Body of pancreas (tissue), 4 donors: Measurements from ENCODE around the gene PITPNC1. TPM values are rescaled to one million over a fixed set of nuclear protein-coding genes. Genes with fewer than 3 reads are reported as not detected.
"Not testable (repeated sequence)": the region's sequence is repeated elsewhere in the genome, so short reads cannot be mapped to it uniquely, and the experiment has no call there.

Source experiments
- ATAC-seq: fragments of 150-250 bp; one replicate; pipeline ENCODE4 v1.9.1; 2016
- DNase-seq, 4 donors: peaks; one replicate each; pipeline ENCODE4 v3.0.0-alpha.2; 2019
- H3K27ac ChIP-seq, 4 donors: fragments of 200-600 bp; sonication (generic); 1 replicate in 3 of 4; 2 replicates in 1 of 4; pipeline versions ENCODE4 v1.5.1 to v1.6.1; 2016 to 2019; ENCODE audit warnings: mild to moderate bottlenecking in 1 of 4, mixed read lengths in 1 of 4, moderate library complexity in 1 of 4
- H3K27me3 ChIP-seq, 2 donors: fragments of 200-600 bp; sonication (generic); one replicate each; pipeline ENCODE4 v1.6.0; 2016; ENCODE audit warnings: mild to moderate bottlenecking in 1 of 2
- H3K36me3 ChIP-seq, 2 donors: fragments of 200-600 bp; sonication (generic); replicated peaks in 1 of 2; 2 replicates each; pipeline ENCODE4 v1.5.1; 2016; ENCODE audit warnings: low read depth in 2 of 2; ENCODE audit not compliant: insufficient read depth in 1 of 2
- H3K4me1 ChIP-seq: fragments of 200-600 bp; sonication (generic); one replicate; pipeline ENCODE4 v1.6.0; 2016
- H3K4me3 ChIP-seq, 2 donors: fragments of 200-600 bp; sonication (generic); 1 replicate in 1 of 2; 2 replicates in 1 of 2; pipeline ENCODE4 v1.5.1; 2016 to 2019
- H3K9me3 ChIP-seq, 3 donors: fragments of 200-600 bp; sonication (generic); 1 replicate in 2 of 3; 2 replicates in 1 of 3; pipeline ENCODE4 v1.5.1; 2016
- POLR2A ChIP-seq, 3 donors: fragments of 450-650 bp; IDR thresholded peaks; one replicate each; pipeline ENCODE4 v1.6.1; 2016; ENCODE audit warnings: antibody characterized with exemption in 3 of 3, mild to moderate bottlenecking in 2 of 3
- WGBS, 2 donors: methylation state at CpG; one replicate each; pipeline ENCODE4 v1.1.5; 2017; 5-methylcytosine and 5-hydroxymethylcytosine counted together
- intact Hi-C: fragments of 100-400 bp; cut with DNase I; formaldehyde crosslinking; loops from one replicate; pipeline ENCODE4 v1.15.1; 2023
- total RNA-seq, 2 donors: library from RNA; depleted of rRNA; stranded (reverse); fragments of >200 nt; gene quantifications; one replicate each; pipeline ENCODE4 v1.1.0, GENCODE V29; 2016
- TF ChIP-seq, protein P1 (sequence below), 7 experiments: fragments of 450-650 bp in 4 of 7; fragments of 200-600 bp in 3 of 7; sonication (generic) in 3 of 7; IDR thresholded peaks; one replicate each; pipeline ENCODE4 v1.5.1; 2016 to 2019; ENCODE audit warnings: antibody characterized with exemption in 7 of 7

PITPNC1 gene
- total RNA-seq, 2 donors from 2014 or later = 11.9 to 17.5 TPM

DNA sequence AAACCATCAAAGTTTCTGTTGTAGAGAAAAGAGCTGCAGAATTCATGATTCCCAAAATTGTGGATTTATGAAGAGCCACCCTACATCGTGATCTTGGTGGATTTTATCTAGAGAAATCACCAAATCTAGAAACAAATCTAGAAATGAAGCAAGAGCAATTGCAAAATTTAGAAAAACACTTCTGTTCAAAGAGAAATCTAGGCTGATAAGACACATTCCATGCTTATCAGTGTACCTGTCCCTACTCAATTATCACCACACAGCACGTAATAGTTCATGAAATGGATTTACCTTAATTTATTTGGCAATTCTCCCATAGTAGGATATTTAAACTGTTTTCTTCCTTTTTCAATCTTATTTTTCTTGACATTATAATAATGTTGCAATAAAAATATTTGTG lies 246.7 kb downstream of the PITPNC1 start:
- intact Hi-C loops = no loop called here
- Histone ChIP-seq H3K36me3 (no peaks in the 10 kb centered on the region), H3K4me1 (peaks cover 8% of the 10 kb centered on the region), H3K9me3 (no peaks in the 10 kb centered on the region), H3K27me3 (no peaks in the 10 kb centered on the region), H3K4me3 (no peak overlapping the region), H3K27ac (peak overlapping the region in 1 of 4 donors; percentile 58)
- DNase-seq (no peak), ATAC-seq (no peak)
- 24 to 49% methylated on average over 2 of the region's 2 CpGs for WGBS, 2 donors
- TF ChIP-seq, protein P1, sequence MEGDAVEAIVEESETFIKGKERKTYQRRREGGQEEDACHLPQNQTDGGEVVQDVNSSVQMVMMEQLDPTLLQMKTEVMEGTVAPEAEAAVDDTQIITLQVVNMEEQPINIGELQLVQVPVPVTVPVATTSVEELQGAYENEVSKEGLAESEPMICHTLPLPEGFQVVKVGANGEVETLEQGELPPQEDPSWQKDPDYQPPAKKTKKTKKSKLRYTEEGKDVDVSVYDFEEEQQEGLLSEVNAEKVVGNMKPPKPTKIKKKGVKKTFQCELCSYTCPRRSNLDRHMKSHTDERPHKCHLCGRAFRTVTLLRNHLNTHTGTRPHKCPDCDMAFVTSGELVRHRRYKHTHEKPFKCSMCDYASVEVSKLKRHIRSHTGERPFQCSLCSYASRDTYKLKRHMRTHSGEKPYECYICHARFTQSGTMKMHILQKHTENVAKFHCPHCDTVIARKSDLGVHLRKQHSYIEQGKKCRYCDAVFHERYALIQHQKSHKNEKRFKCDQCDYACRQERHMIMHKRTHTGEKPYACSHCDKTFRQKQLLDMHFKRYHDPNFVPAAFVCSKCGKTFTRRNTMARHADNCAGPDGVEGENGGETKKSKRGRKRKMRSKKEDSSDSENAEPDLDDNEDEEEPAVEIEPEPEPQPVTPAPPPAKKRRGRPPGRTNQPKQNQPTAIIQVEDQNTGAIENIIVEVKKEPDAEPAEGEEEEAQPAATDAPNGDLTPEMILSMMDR (IDR thresholded peaks at IDR 0.05) = no peak
- TF ChIP-seq POLR2A (IDR thresholded peaks at IDR 0.05) = no peak

DNA sequence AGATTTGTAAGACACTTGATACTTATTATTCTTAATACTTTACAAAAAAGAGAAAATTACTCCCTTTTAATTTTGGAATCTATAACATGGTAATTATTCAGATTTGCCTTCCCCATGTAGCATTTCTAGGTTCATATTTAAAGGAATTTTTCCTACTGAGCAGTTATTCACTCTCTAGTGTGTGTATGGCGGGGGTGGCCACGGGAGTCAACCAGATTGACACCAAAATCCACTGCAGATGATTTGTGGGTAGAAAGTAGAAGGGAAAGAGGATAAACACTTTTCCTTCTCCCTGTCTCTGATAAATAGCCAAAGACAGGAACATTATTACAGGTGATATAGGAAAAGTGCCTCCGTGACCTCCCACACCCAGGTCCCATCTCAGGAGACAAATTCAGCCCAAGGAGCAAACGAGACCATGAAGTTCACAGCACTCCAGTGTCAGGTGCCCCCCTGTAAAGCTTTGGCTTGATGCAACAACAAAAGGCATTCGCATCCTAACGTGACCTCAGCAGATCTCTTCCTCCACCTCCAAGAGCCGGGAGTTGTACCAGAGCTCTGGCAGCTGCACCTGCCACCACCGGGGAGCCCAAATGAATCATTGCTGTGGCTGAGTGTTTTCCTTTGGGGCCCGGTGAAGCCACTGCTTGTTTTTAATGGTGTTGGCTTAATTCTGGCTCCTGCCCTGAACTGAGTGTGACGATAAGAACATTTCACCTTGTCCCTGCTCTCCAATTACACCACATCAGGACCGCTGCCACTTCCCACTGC lies 248.0 kb downstream of the PITPNC1 start:
- ATAC-seq (no peak), DNase-seq (peak in 2 of 4 donors; percentile 22 to 23)
- 76 to 98% methylated on average over 6 to 11 of the region's 11 CpGs for WGBS, 2 donors
- Histone ChIP-seq H3K27me3 (no peaks in the 10 kb centered on the region), H3K4me1 (peaks cover 14% of the 10 kb centered on the region), H3K4me3 (no peak overlapping the region), H3K9me3 (no peaks in the 10 kb centered on the region), H3K36me3 (no peaks in the 10 kb centered on the region), H3K27ac (peak overlapping the region in 2 of 4 donors; percentile 15 to 58)
- TF ChIP-seq, protein P1 (IDR thresholded peaks at IDR 0.05) = no peak
- no peak for TF ChIP-seq POLR2A (IDR thresholded peaks at IDR 0.05)
- intact Hi-C loops = no loop called here

DNA sequence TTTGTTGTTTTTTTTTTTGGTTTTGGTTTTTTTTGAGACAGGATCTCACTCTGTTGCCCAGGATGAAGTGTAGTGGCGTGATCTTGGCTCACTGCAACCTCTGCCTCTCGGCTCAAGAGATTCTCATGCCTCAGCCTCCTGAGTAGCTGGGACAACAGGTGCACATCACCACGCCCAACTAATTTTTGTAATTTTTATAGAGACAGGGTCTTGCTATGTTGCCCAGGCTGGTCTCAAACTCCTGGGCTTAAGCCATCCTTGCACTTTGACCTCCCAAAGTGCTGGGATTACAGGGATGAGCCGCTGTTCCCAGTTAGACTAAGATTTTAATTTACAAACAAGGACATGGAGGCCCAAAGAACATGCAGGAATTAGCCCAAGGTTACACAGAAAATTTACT lies 248.9 kb downstream of the PITPNC1 start:
- intact Hi-C loops = no loop called here
- ATAC-seq (no peak), DNase-seq (no peak)
- Histone ChIP-seq H3K27ac (no peak overlapping the region), H3K4me3 (no peak overlapping the region), H3K4me1 (peaks cover 14% of the 10 kb centered on the region), H3K36me3 (no peaks in the 10 kb centered on the region), H3K27me3 (no peaks in the 10 kb centered on the region), H3K9me3 (no peaks in the 10 kb centered on the region)
- 91 to 94% methylated on average over 4 of the region's 4 CpGs for WGBS, 2 donors
- TF ChIP-seq, protein P1 (IDR thresholded peaks at IDR 0.05) = no peak
- TF ChIP-seq POLR2A (IDR thresholded peaks at IDR 0.05) = no peak

DNA sequence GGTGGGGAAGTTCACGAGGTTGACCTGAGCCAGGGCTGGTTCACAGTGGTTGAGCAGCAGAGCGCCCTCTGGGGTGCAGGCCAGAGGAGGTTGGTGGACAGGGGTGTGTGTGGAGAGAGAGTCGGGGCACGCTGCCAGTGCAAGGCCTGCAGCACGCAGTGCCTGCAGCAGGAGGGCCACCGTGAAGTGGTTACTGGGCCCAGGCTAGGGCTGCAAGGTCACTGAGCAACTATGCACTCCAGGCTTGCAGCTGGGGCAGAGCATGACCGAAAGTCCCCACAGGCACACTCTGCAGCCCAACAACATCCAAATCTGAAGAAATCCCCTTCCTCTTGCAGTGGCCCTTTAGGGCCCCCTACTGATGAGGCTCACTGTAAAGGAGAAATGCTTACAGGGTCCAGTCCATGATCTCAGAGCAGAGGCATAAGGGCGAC lies 251.5 kb downstream of the PITPNC1 start:
- ATAC-seq (peak; percentile 45), DNase-seq (peak; percentile 27 to 69 (median 44))
- H3K4me3 ChIP-seq = no peak overlapping the region
- intact Hi-C loops = no loop called here
- peaks cover 0 to under 1% of the 10 kb centered on the region in 2 donors for H3K36me3 ChIP-seq
- TF ChIP-seq POLR2A (IDR thresholded peaks at IDR 0.05) = no peak
- TF ChIP-seq, protein P1 (IDR thresholded peaks at IDR 0.05) = peak in 4 of 7 experiments; percentile 19 to 37 (median 26)
- H3K27me3 ChIP-seq = no peaks in the 10 kb centered on the region
- WGBS, 2 donors = 62 to 76% methylated on average over 3 to 8 of the region's 8 CpGs
- H3K27ac ChIP-seq = peak overlapping the region in 1 of 4 donors; percentile 28
- H3K9me3 ChIP-seq = no peaks in the 10 kb centered on the region
- peaks cover 14% of the 10 kb centered on the region for H3K4me1 ChIP-seq

DNA sequence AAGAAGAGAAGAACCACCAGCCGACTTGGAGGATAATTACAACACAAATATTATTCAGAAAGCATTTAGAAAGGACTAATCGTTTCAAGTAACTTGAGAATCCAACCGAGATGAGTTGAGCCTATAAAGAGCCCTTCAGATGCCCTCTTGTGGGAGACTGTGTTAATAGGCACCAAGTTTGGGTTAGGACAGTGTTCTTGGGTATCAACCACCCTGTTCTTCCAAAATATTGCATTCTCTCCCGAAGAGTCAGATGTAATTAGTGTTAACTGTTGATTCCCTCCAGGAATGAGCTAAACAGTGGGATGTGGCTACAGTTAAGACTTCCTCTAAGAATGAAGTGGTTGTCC lies 252.9 kb downstream of the PITPNC1 start:
- Histone ChIP-seq H3K27me3 (no peaks in the 10 kb centered on the region), H3K36me3 (peaks cover 0 to 4% of the 10 kb centered on the region in 2 donors), H3K4me1 (peaks cover 13% of the 10 kb centered on the region), H3K9me3 (no peaks in the 10 kb centered on the region), H3K4me3 (no peak overlapping the region), H3K27ac (peak overlapping the region in 2 of 4 donors; percentile 8 to 12)
- DNase-seq (peak in 1 of 4 donors; percentile 26), ATAC-seq (peak; percentile 55)
- TF ChIP-seq, protein P1 (IDR thresholded peaks at IDR 0.05) = peak in 6 of 7 experiments; percentile 24 to 54 (median 42)
- TF ChIP-seq POLR2A (IDR thresholded peaks at IDR 0.05) = no peak
- 16 to 24% methylated on average over 4 of the region's 4 CpGs for WGBS, 2 donors
- intact Hi-C loops = no loop called here

DNA sequence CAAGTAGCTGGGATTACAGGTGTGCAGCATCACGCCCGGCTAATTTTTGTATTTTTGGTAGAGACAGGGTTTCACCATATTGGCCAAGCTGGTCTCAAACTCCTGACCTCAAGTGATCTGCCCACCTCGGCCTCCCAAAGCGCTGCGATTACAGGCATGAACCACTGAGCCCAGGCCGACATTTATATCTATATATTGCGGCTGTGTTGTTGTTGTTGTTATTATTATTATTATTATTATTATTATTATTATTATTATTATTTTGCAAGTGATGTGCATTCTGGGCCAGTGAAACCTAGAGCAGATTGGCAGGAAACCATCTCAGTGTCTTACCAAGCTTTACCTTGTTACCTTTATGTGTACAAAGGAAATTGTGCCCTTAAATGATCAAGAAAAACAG lies 253.8 kb downstream of the PITPNC1 start:
- 96 to 97% methylated on average over 7 of the region's 7 CpGs for WGBS, 2 donors
- intact Hi-C loops, H3K4me3 ChIP-seq, ATAC-seq, H3K9me3 ChIP-seq, H3K36me3 ChIP-seq, H3K27ac ChIP-seq, DNase-seq, H3K27me3 ChIP-seq: not testable (repeated sequence)
- peaks cover 10% of the 10 kb centered on the region for H3K4me1 ChIP-seq
